Calu3 (cell line): ENCODE data around the gene SLF2. TPM values are rescaled to one million over a fixed set of nuclear protein-coding genes. Genes with fewer than 3 reads are reported as not detected.

Experiments
- BruUV-seq: library from RNA; stranded (reverse); fragments of 400-500 nt; replicated peaks from 2 replicates; lab custom pipeline; 2021; lab: Mats Ljungman, UMichigan
- CTCF ChIA-PET: fragments of 300-600 bp; sonication (Branson Sonifier 250); formaldehyde crosslinking; loops from one replicate; lab custom pipeline; 2022; ENCODE audit warnings: antibody characterized with exemption; lab: Charles Lee
- DNase-seq: peaks from one replicate; pipeline ENCODE4 v3.0.0; 2022
- H3K27ac Mint-ChIP-seq: one replicate; pipeline ENCODE4 v1.8.0; 2022; ENCODE audit warnings: mixed read lengths; ENCODE audit not compliant: unreplicated experiment
- H3K27me3 Mint-ChIP-seq: one replicate; pipeline ENCODE4 v1.8.0; 2022; ENCODE audit warnings: mixed read lengths; ENCODE audit not compliant: unreplicated experiment
- H3K36me3 Mint-ChIP-seq: one replicate; pipeline ENCODE4 v1.8.0; 2022; ENCODE audit warnings: mild to moderate bottlenecking, moderate library complexity, mixed read lengths; ENCODE audit not compliant: insufficient read depth, unreplicated experiment
- H3K4me1 Mint-ChIP-seq: one replicate; pipeline ENCODE4 v1.8.0; 2022; ENCODE audit warnings: mild to moderate bottlenecking, low read depth, mixed read lengths; ENCODE audit not compliant: unreplicated experiment
- H3K4me3 Mint-ChIP-seq: one replicate; pipeline ENCODE4 v1.8.0; 2022; ENCODE audit warnings: mild to moderate bottlenecking, low read depth, moderate library complexity, mixed read lengths; ENCODE audit not compliant: unreplicated experiment
- H3K9me3 Mint-ChIP-seq: one replicate; pipeline ENCODE4 v1.8.0; 2022; ENCODE audit warnings: low read depth, mixed read lengths; ENCODE audit not compliant: unreplicated experiment
- intact Hi-C: fragments of 100-400 bp; cut with micrococcal nuclease; formaldehyde crosslinking; loops from one replicate; pipeline ENCODE4 v1.10.0; 2022; ENCODE audit not compliant: unreplicated experiment
- microRNA-seq: library from miRNA; unstranded; fragments of <30 nt; microRNA quantifications from one replicate; pipeline ENCODE4 v1.2.0, GENCODE V29; 2022
- total RNA-seq: library from RNA; stranded (reverse); gene quantifications from 2 replicates; pipeline ENCODE4 v1.2.3, GENCODE V29; 2022
- TF ChIP-seq, protein P1 (sequence below): fragments of 200-600 bp; IDR thresholded peaks from one replicate; pipeline ENCODE4 v1.8.0; 2022; ENCODE audit warnings: antibody characterized with exemption; ENCODE audit not compliant: unreplicated experiment

The SLF2 gene
- total RNA-seq, 1 experiment from 2014 or later = 18.3 TPM

DNA sequence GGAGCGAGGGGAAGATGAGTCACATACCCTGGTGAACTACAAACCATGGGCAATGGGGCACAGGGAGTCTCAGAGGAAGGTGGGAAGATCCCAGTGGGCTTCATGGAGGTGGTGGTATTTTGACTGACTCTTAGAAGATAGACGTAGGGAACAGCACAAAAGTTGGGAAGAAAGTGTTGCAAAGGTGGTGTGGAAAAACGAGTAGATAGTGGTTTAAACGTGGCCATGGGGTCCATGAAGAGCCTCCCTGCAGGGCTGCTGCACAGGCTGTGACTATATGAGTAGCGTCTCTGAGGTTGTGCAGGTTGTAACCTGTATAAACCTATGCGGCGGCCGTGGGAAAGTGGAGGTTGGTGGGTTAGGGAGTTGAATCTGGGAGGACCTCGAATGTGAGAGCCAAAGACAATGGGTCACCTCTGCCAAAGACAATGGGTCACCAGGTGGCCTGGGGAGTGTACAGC, 100.6 kb downstream of the SLF2 start:
- BruUV-seq = no TSS peak
- CTCF ChIA-PET = interaction anchor here (1.5 to 1.6 kb wide), 2 partner anchors 15 to 43 kb away, joined by 5 to 17 read pairs; partner anchors contain the start of gene SEMA4G
- intact Hi-C loops = loop anchor here (2.0 to 5.0 kb wide), 2 partner anchors 17 to 46 kb away; partner anchors contain the start of gene SEMA4G
- TF ChIP-seq, protein P1, sequence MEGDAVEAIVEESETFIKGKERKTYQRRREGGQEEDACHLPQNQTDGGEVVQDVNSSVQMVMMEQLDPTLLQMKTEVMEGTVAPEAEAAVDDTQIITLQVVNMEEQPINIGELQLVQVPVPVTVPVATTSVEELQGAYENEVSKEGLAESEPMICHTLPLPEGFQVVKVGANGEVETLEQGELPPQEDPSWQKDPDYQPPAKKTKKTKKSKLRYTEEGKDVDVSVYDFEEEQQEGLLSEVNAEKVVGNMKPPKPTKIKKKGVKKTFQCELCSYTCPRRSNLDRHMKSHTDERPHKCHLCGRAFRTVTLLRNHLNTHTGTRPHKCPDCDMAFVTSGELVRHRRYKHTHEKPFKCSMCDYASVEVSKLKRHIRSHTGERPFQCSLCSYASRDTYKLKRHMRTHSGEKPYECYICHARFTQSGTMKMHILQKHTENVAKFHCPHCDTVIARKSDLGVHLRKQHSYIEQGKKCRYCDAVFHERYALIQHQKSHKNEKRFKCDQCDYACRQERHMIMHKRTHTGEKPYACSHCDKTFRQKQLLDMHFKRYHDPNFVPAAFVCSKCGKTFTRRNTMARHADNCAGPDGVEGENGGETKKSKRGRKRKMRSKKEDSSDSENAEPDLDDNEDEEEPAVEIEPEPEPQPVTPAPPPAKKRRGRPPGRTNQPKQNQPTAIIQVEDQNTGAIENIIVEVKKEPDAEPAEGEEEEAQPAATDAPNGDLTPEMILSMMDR = no peak
- DNase-seq = no peak
- no peaks in the 10 kb centered on the region for H3K36me3 Mint-ChIP-seq
- peaks cover 10% of the 10 kb centered on the region for H3K4me1 Mint-ChIP-seq
- no peaks in the 10 kb centered on the region for H3K9me3 Mint-ChIP-seq
- H3K27me3 Mint-ChIP-seq = peaks cover 40% of the 10 kb centered on the region
- H3K4me3 Mint-ChIP-seq = no peak overlapping the region
- H3K27ac Mint-ChIP-seq = peak overlapping the region; percentile 66

DNA sequence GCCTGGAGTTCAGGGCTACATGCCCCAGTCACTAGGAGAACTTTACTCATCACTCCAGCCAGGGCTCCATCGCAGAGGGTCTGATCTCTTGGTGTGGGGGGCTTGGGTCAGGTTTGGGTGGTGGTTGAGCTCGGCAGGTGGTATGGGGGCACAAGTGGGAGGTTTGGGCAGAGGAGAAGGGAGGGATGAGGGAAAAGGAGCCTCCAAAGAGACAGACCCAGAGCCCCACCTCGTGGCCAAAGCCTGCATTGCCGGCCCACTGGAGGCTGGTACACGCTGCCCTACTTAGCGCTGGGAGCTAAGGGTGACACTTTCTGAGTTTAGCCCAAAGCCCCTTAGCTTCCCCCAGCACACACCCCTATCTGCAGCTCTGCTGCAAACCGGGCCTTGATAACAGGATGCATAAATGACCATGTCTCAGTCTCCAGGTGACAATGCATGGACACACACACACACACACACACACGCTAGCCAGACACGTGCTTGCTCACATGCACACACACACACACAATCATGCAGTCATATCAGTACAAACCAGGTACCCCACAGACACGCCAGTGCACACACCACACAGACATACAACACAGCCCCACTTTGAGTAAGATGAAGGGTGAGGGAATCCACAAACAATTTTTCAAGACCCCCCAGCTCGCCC, 101.6 kb downstream of the SLF2 start:
- Mint-ChIP-seq H3K27ac (no peak overlapping the region), H3K9me3 (no peaks in the 10 kb centered on the region), H3K36me3 (no peaks in the 10 kb centered on the region), H3K27me3 (peaks cover 50% of the 10 kb centered on the region), H3K4me3 (no peak overlapping the region), H3K4me1 (peaks cover 10% of the 10 kb centered on the region)
- CTCF ChIA-PET = interaction anchor here (0.5 to 1.6 kb wide), 10 partner anchors 12 to 825 kb away, joined by 3 to 17 read pairs (median 3); partner anchors contain the start of genes LZTS2, MRPL43, PDZD7 and SEMA4G
- intact Hi-C loops = loop anchor here (5.0 kb wide), 1 partner anchor 47 kb away; the partner anchor contains the start of gene SEMA4G
- TF ChIP-seq, protein P1 = peak; percentile 76
- BruUV-seq = no TSS peak
- peak; percentile 85 for DNase-seq

Small RNA genes lying within 50 kb of the gene (microRNA-seq; reads per million reads assigned to microRNA genes)
- gene MIR608 = not detected

Other genes with a start within 250 kb of the SLF2 start
- gene PAX2, start 167.4 kb upstream of the SLF2 start, total RNA-seq = not detected in 2 replicates
- 15.9 and 20.6 TPM in 2 replicates for gene SEMA4G, start 56.5 kb downstream of the SLF2 start, total RNA-seq
- gene MRPL43, start 74.5 kb downstream of the SLF2 start, total RNA-seq = 42.7 and 44.7 TPM in 2 replicates
- gene TWNK, start 74.6 kb downstream of the SLF2 start, total RNA-seq = 13.8 and 14.7 TPM in 2 replicates
- gene LZTS2, start 86.8 kb downstream of the SLF2 start, total RNA-seq = 23.7 TPM in 2 replicates
- 1.2 and 1.3 TPM in 2 replicates for gene PDZD7, start 118.2 kb downstream of the SLF2 start, total RNA-seq
- 27.5 and 37.7 TPM in 2 replicates for gene SFXN3, start 118.3 kb downstream of the SLF2 start, total RNA-seq
- gene KAZALD1, start 149.0 kb downstream of the SLF2 start, total RNA-seq = 1.7 and 1.8 TPM in 2 replicates
- not detected in 2 replicates for gene TLX1, start 218.3 kb downstream of the SLF2 start, total RNA-seq